GM21526 (cell line): Measurements from ENCODE around the gene ASB8.
"Not testable (repeated sequence)": the region's sequence is repeated elsewhere in the genome, so short reads cannot be mapped to it uniquely, and the experiment has no call there.

Experiments
- ATAC-seq: cut with Tn5 transposase; IDR thresholded peaks from one replicate; pipeline ENCODE4 v1.9.1; 2021; ENCODE audit warnings: moderate library complexity; ENCODE audit not compliant: unreplicated experiment, low FRiP score

Gene ASB8

DNA sequence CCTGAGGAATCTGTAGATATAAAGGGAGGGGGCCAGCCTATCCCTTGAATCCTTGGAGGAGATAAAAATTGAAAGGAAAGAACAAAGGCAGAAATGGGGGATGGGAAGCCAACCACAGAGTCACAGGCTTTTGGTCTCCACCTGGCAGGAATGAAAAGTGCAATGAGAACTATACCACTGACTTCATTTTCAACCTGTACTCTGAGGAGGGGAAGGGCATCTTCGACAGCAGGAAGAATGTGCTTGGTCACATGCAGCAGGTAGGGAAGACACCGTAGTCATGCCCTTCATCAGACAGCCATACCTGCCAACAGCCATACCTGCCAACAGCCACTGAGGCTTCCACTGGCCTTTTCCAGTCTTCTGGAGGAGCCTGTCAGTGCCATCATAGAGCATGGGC, 13.4 kb downstream of the ASB8 start:
- no peak for ATAC-seq

DNA sequence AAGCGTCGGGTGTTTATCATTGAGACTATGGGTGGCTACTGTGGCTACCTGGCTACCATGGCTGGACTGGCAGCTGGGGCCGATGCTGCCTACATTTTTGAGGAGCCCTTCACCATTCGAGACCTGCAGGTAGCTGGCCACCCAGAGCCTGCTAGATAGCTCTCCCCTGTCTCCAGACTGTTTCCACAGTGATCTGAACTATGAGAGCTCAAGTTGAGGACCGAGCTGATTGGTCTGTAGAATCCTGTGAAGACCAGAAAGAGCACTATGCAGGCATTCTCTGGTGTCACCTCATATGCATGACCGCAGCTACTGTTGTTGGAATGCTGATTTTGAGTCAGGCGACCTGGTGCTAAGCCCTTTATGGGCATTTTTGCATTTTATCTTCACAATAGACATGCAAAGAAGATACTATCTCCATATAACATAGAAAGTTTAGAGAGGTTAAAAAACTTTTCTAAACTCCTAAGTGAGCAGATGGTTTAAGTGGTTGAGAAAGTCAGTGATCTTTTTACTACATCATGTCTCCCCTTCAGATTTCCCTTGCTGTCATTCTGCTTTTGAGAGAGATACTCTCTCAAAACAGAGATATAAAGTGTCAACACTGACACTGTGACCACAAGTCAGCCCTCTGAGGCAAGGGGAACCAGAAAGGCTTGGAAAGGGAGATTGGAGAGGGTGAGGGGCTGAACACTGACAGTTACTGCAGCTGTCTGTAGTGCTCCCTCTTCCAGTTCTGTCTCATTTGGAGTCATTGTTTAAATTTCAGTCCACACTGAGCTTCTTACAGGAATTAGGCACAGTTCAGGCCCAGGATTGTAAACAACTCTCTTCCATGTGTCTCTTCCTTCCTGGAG, 14.3 kb downstream of the ASB8 start:
- no peak for ATAC-seq

DNA sequence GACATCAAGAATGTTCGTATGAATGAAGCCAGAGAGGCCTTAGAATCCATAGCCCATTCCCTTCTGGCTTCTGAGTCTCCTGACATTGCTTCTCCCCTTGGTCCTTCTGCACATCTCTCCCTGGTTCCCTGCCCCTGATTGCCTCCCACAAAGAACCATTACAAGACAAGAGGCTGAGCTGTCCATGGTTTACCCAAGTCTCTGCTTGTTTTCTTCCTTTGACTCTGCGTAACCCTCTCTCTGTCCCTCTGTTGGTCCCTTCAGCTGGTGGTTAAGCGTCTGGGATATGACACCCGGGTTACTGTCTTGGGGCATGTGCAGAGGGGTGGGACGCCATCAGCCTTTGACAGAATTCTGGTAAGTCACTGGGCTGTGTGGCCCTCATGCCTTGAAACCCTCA, 22.3 kb downstream of the ASB8 start:
- no peak for ATAC-seq

- no peak for ATAC-seq
Measured at GRCh38 chr12:48132826-48133225, 24.5 kb downstream of the ASB8 start.

DNA sequence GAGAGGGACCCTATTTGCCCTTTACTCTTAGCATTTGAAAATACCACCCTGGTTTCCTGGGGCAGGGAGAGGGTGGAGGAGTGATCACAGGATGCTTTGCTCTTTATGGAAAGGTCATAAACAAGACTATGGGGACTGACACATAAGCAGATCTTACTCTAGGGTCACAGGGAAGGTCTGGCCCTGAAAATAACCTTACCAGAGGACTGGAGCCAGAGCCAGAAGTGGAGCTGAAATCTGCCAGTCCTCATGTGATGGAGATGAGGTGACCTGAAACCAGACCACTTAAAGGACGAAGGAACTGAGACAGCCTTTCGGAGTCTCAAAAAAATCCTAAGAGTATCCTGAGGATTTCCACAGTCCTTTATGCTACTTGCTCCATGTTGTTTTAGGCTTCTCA, 25.8 kb downstream of the ASB8 start:
- ATAC-seq, result no peak

DNA sequence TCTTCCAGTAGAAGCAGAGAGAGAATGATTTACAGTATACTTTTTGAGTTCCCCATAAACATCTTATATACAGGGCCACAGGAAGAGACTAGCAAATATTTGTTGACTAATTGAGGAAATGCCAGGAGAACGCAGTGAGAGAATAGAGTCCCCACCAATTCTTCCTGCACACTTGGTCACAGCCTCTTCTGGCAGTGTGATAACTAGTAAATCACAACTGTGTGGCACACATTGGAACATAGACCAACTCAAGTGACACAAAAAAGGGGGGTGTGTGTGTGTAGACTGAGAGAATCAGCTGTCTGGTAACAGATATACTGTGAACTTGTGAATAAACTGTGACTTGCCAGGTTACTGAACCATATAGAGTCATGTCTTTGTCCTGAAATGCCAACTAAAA, 27.9 kb downstream of the ASB8 start:
- ATAC-seq, result no peak

DNA sequence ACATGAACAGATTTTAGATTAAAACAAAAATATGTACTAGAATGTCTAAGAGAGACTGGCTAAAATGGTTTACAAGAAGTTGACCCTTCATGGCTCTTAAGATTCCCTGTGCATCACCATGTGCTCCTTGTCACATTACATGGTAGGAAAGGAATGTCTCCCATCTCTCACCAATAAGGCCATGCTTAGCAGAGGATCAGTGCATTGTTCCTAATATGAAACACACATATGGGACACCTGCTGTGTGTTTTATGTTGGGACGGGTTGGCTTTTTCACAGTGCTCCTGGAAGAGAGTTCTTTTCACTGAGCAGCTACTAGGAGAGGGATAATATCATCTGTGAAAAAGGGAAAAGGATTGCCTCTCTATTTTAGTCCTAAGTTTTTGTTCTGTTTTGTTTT, 28.5 kb downstream of the ASB8 start:
- no peak for ATAC-seq

DNA sequence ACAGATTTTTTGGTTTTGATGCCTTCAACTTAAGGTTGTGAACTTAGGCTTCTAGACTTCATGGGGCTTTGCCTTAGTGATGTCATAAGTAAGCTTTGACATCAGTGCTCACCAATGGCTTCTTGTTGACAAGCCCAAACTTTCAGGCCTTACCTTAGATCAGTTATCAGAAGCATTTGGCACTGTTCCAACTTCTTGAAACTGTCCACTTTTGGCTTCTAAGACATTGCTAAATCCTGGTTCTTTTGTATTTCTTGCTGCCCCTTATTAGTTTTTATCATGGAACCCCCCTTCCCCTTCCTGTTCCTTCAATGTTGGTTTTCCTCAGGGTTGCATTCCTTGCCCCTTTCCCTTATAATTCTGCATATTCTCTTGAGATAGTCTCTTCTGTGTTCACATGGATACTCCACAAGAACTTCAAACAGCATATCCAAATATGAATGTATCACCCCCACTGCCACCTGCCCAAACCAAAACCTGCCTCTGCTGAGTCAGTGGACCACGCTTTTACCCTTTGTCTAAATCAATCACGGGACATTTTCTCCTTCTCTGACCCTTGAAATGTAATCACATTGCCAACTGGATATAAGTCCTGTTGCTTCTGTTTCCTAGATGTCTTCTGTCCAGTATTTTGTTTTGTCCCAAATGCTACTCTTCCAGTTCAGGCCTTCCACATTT, 30.2 kb downstream of the ASB8 start:
- ATAC-seq, result no peak

- ATAC-seq, result no peak
Measured at GRCh38 chr12:48125985-48126384, 31.3 kb downstream of the ASB8 start.

DNA sequence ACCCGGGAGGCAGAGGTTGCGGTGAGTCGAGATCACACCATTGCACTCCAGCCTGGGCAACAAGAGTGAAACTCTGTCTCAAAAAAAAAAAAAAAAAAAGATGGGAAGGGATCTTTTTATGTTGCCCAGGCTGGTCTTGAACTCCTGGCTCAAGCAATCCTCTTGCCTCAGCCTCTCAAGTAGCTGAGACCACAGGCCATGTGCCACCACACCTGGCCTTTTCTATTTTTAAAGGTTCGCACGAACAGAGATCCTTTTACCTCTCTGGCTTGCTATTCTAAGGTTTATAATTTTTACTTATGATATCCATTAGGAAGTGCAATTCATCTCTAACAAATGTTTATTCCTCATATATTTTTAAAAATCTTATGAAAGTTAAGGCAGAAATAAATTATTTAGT, 31.8 kb downstream of the ASB8 start:
- ATAC-seq, result not testable (repeated sequence)

GRCh38 chr12:48123169-48123568, 34.1 kb downstream of the ASB8 start:
- no peak for ATAC-seq

DNA sequence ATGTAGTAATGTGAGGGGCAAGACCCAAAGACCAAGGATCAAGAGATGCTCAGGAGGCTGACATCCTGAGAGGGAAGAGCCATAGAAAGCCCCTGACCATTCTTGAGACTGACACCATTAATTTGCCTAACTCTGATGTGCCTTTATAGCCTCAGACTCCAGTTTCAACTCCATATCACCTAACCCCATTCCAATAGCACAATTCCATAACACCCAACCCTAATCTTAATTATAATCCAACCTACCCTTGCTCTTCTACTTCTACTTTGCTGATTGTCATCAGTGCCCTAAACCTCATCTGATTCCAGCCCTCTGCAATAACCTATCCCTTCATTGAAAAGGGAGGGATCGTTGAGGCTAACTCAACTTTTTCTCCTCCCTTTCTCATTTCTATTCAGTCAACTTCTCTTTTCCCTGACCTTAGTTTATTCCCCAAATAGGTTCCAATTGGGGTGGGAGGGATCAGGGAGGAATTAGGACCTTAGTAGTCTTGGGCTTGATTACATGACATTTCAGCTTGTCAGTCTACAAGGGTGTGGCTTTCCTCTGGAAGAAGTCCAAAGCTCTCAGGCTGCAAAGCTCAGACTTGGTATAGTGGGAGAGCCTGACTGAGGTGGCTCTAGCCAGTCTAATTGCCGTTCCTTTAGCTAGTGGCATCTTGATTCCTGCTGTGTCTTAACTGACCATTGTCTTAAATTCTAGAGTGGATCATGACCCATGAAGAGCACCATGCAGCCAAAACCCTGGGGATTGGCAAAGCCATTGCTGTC, 35.1 kb downstream of the ASB8 start:
- ATAC-seq, result no peak

- no peak for ATAC-seq
Measured at GRCh38 chr12:48121522-48121921, 35.8 kb downstream of the ASB8 start.

DNA sequence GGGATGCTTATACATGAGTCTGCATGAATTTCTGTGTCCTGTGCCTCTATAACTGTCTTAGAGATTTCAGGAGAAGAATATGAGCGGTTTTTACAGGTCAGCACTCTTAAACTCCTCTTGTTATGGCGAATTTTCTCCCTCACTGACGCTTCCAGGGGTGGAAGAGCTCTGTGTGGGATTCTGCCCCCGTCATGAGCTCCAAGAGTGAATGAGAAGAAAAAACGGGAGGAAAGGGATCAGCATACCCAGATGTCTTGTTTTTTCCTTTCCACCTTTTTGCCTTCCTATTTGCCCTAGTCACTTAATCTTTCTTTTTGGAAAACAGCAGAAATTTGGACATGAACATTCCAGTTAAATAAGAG, 37.5 kb downstream of the ASB8 start:
- no peak for ATAC-seq

DNA sequence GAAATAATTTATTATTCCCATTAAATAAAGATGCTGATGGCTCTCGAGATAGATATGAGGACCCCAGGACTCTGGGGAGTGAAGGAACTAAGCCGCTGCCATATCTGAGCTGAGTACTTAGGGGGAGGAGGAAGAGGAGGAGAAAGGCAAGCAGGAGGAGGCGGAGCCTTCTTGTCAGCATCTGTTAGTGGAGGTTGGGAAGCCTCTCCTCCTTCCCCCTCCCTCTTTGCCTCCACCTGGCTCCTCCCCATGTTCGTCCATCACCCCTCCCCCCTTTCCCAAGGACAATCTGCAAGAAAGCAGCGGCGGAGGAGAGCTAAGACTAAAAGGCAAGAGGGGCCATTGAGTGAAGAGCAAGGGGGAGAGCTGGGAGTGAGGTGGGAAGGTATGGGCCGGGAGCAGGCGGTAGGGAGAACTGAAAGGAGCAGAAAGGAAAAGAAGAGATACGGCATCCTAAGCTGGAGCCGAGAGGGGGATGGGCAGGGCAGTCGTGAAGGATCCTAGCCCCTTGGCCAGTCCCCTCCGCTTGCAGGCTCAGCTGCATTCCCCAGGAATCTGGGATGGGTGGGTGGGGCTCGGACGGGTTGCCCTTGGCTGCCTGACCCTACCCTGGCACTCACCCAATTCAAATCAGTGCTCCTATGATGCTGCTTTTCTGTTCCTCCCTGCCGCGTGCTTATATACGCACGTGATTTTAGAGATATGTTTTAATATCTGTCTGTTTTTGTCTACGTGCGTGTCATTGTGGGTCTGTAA, 38.1 kb downstream of the ASB8 start, which contains the start of gene PFKM:
Gene PFKM (plus strand): TSS at position 287 of the 756 bp plus-strand sequence. CDS start 3,411 bp downstream, outside the sequence.
- peak; percentile 98 for ATAC-seq

DNA sequence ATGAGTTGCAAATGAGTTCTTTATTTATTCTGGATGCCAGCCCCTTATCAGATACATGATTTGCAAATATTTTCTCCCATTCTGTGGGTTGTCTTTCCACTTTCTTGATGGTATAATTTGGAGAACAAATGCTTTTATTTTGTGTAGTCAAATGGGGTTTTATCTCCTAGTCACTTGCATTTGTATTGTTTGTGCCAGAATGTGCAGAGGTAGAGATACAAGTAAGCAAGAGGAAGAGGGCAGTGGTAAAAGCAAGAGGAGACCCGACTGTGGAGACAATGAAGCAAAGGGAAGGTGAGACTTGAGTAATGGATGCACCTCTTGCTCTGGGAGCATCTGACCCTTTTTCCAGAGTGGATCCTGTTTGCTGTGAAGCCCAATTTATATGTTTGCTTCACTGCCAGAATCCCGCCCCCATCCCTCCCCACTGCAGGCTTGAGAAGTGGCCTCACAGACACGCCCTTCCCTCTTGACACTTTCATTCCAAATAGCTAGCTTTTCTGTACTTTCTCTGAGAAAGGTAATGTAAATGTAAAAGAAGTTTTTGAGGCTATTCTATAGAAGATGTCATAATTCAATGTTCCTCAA, 38.9 kb downstream of the ASB8 start:
- ATAC-seq, result no peak

DNA sequence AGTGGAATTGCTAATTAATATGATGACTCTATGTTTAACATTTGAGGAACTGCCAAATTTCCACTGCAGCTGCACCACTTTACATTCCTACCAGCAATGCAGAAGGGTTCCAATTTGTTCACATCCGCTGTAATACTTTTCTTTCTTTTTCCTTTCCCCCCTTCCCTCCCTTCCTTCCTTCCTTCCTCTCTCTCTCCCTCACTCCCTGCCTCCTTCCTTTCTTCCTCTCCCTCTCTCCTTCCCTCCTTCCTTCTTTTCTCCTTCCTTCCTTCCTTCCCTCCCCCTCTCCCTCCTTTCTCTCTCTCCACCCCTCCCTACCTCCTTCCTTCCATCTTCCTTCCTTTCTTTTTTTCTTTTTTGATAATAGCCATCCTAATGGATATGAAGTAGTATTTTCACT, 41.4 kb downstream of the ASB8 start:
- ATAC-seq, result no peak

GRCh38 chr12:48111312-48111693, 46.0 kb downstream of the ASB8 start:
- not testable (repeated sequence) for ATAC-seq

GRCh38 chr12:48110691-48111311, 46.5 kb downstream of the ASB8 start:
- ATAC-seq, result no peak

GRCh38 chr12:48109424-48109823, 47.9 kb downstream of the ASB8 start:
- no peak for ATAC-seq
